Lower leg skin (tissue), 4 donors: ENCODE results near the gene POLR1D. TPM values are rescaled to one million over a fixed set of nuclear protein-coding genes. Genes with fewer than 3 reads are reported as not detected.

ENCODE experiments used
- DNase-seq, 2 donors: peaks; one replicate each; pipeline ENCODE4 v3.0.0-alpha.2; 2019; ENCODE audit warnings: low spot score in 2 of 2
- H3K4me3 ChIP-seq: fragments of 200-600 bp; sonication (generic); 2 replicates; pipeline ENCODE4 v1.5.1; 2017; ENCODE audit warnings: mild to moderate bottlenecking, low read depth; ENCODE audit not compliant: poor library complexity, severe bottlenecking
- POLR2A ChIP-seq, 2 donors: fragments of 450-650 bp; IDR thresholded peaks; one replicate each; pipeline ENCODE4 v1.6.1; 2016 to 2017; ENCODE audit warnings: antibody characterized with exemption in 2 of 2, mild to moderate bottlenecking in 1 of 2, moderate library complexity in 1 of 2
- WGBS, 2 donors: methylation state at CpG; one replicate each; pipeline ENCODE4 v1.1.5; 2018; 5-methylcytosine and 5-hydroxymethylcytosine counted together
- intact Hi-C: fragments of 100-400 bp; cut with DNase I; formaldehyde crosslinking; loops from one replicate; pipeline ENCODE4 v1.15.0; 2023; ENCODE audit warnings: low total_unique reads
- total RNA-seq, 4 donors: library from RNA; depleted of rRNA; stranded (reverse); fragments of >200 nt; gene quantifications; one replicate each; pipeline ENCODE4 v1.1.0, GENCODE V29; 2016
- TF ChIP-seq, protein P1 (sequence below), 3 donors: fragments of 450-650 bp; IDR thresholded peaks; one replicate each; pipeline ENCODE4 v1.5.1; 2016; ENCODE audit warnings: antibody characterized with exemption in 3 of 3, mild to moderate bottlenecking in 3 of 3, moderate library complexity in 2 of 3

Gene POLR1D
- total RNA-seq, 4 donors from 2014 or later: 130 to 280 (median 214) TPM

- intact Hi-C loops: no loop called here
- WGBS, 2 donors: 84 to 91% methylated on average over 2 of the region's 2 CpGs
- TF ChIP-seq, protein P1, sequence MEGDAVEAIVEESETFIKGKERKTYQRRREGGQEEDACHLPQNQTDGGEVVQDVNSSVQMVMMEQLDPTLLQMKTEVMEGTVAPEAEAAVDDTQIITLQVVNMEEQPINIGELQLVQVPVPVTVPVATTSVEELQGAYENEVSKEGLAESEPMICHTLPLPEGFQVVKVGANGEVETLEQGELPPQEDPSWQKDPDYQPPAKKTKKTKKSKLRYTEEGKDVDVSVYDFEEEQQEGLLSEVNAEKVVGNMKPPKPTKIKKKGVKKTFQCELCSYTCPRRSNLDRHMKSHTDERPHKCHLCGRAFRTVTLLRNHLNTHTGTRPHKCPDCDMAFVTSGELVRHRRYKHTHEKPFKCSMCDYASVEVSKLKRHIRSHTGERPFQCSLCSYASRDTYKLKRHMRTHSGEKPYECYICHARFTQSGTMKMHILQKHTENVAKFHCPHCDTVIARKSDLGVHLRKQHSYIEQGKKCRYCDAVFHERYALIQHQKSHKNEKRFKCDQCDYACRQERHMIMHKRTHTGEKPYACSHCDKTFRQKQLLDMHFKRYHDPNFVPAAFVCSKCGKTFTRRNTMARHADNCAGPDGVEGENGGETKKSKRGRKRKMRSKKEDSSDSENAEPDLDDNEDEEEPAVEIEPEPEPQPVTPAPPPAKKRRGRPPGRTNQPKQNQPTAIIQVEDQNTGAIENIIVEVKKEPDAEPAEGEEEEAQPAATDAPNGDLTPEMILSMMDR (IDR thresholded peaks at IDR 0.05): no peak
- H3K4me3 ChIP-seq: no peak overlapping the region
- DNase-seq: no peak
Observed at GRCh38 chr13:27595055-27595811, 26.5 kb upstream of the POLR1D start.

DNA sequence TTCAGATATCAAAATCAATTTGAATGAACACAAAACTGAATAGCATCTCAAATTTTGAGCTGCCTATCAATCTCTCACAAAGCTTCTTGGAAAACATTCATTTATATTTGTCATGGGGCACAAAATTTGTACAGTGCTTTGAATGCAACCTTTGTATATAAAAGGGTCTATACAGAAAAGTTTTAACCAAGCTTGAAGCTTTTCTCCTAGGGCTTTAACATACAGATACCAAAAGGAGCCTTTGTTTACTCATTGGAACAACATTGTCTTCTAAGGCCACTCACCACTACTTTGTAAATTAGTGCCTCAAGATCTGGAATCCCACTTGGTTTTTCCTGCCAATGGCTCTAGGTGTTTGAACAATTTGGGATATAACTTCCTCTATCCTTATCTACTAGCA lies 22.6 kb upstream of the POLR1D start:
- H3K4me3 ChIP-seq: no peak overlapping the region
- no peak for DNase-seq
- TF ChIP-seq, protein P1 (IDR thresholded peaks at IDR 0.05): no peak
- TF ChIP-seq POLR2A (IDR thresholded peaks at IDR 0.05): no peak
- intact Hi-C loops: no loop called here

- DNase-seq: no peak
- intact Hi-C loops: no loop called here
- WGBS, 2 donors: 68 to 70% methylated on average over 5 of the region's 5 CpGs
- no peak overlapping the region for H3K4me3 ChIP-seq
- no peak for TF ChIP-seq POLR2A (IDR thresholded peaks at IDR 0.05)
- TF ChIP-seq, protein P1 (IDR thresholded peaks at IDR 0.05): no peak
Observed at GRCh38 chr13:27599845-27600553, 21.7 kb upstream of the POLR1D start.

- H3K4me3 ChIP-seq: no peak overlapping the region
- WGBS, 2 donors: 88 to 93% methylated on average over 1 of the region's 1 CpG
Observed at GRCh38 chr13:27600711-27601110, 21.0 kb upstream of the POLR1D start.

GRCh38 chr13:27601208-27601607 lies 20.5 kb upstream of the POLR1D start:
- no peak overlapping the region for H3K4me3 ChIP-seq
- no peak for TF ChIP-seq POLR2A (IDR thresholded peaks at IDR 0.05)
- TF ChIP-seq, protein P1 (IDR thresholded peaks at IDR 0.05): no peak
- 85 to 91% methylated on average over 2 of the region's 2 CpGs for WGBS, 2 donors
- intact Hi-C loops: no loop called here
- DNase-seq: no peak

More at GRCh38 chr13:27600711-27601110, 21.0 kb upstream of the POLR1D start:
- intact Hi-C loops: no loop called here
- TF ChIP-seq, protein P1 (IDR thresholded peaks at IDR 0.05): no peak
- TF ChIP-seq POLR2A (IDR thresholded peaks at IDR 0.05): no peak
- DNase-seq: no peak
